ENCODE measurements around the gene ESR1.

GRCh38 chr6:151940307-151940706 is 132.8 kb downstream of the ESR1 start:
- TF ChIP-seq CTCF (conservative IDR thresholded peaks at IDR 0.05 in 1 of 2, IDR thresholded peaks at IDR 0.05 in 1 of 2; ENCODE audit: low read depth in 1 of 2, low read length in 2 of 2) (no peak), EZH2 (IDR thresholded peaks at IDR 0.05; ENCODE audit: low read length, missing control alignments) (no peak)

All from fibroblast of lung (primary cell).